Measurements from ENCODE around the gene ACP7.

ACP7 gene

DNA sequence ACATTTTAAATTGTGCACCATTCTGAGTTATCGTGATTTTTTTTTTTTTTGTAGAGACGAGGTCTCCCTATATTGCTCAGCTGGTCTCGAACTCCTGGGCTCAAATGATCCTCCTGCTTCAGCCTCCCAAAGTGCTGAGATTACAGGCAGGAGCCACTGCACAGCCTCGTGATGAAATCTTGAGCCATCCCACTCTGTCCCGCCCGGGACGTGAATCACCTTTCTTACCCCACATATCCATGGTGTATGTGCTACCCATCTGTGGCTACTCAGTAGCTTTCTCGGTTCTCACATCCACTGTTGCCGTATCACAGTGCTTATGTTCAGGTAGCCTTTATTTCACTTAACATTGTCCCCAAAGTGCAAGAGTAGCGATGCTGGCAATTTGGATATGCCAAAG is 67.9 kb downstream of the ACP7 start:
- no peak for DNase-seq

DNA sequence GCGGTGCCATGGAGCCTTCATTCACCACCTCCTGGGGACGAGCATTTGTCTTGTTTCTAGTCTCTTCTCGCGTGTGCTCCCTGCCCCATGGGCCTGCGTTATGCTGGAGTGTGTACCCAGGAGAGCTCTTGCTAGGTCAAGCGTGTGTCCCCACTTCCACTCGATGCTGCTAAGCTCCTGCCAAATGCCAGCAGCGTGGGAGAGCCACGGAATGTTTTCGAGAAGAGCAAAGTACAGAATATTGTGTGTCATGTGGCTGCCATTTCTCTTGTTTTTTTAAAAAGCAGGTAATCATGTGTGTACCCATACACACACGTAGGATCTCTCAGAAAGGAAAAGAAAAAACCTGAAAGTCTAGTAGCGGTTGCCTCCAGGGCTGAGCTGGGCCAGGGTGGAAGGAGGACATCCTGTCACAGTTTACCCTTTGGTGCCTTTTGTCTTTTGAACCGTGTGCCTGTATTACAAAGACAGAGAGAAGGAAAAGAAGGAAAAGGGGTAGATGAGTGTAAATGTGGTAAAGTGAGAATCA is 70.0 kb downstream of the ACP7 start:
- no peak for DNase-seq

DNA sequence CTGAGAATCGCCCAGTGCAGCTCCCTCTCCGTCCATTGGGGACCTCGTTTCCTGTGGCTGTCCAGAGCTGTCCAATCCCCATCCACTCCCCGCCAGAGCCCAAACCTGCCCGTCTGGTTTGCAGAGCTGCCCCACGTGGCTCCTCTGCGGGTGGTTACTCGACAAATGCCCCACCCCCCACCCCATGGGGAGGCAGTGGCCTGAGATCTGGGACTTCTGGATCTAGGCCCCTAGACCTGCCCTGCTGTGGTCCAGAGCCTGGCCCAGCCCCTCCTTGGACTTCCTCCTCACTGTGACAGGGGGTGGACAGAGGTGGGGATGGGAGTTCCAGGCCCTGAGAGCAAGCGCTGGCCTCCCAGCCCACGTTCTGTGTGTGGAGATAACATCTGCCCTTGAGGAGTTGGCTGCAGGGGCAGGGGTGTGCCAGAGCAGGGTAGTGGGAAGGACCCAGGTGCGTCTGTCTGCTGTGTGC is 70.5 kb downstream of the ACP7 start:
- DNase-seq: peak; percentile 93

DNA sequence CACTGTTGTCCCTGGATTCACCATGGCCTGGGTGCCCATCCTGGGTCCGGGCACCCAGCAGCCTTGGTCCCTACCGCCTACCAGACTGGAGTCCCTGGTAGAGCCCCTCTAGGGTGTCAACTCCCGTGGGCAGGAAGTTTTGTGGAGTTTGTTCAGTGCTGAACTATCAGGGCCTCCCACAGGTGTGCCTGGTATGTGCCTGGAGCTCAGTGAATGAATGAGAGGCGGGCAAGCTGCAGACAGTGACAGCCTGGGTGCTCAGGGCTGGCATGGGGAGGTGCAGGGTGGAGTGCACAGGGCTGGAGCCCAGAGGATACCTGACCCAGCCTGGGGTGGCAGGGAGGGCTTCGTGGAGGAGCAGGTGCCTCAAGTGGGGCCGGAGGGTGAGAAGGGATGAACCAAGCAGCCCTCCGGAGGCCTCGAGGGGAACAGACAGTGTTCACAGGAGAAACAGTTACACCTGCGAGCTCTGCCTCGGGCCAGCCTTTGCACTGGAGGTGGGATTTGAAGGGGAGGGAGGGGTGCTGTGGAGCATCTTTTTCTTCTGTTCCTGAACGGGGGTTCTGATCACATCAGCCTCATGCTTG is 71.0 kb downstream of the ACP7 start:
- DNase-seq: no peak

DNA sequence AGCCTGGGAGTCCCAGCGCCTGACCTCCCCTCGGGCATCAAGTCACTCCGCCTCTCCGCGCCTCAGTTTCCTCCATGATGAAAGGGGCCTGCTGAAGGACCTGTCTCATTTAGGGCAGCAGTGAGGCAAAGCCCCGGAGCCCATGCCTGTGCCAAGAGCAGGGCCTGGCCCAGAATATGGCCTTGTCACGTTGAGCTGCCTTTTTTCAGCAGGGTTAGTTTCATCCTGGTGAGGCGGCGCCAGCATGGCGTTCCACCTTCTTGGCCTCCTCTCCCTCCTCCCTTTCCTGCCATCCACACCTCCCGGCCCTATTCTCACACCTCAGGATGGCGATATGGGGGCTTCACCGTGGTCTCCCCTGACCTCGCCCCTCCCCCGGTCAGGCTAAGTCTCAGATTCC is 71.6 kb downstream of the ACP7 start:
- DNase-seq: no peak

DNA sequence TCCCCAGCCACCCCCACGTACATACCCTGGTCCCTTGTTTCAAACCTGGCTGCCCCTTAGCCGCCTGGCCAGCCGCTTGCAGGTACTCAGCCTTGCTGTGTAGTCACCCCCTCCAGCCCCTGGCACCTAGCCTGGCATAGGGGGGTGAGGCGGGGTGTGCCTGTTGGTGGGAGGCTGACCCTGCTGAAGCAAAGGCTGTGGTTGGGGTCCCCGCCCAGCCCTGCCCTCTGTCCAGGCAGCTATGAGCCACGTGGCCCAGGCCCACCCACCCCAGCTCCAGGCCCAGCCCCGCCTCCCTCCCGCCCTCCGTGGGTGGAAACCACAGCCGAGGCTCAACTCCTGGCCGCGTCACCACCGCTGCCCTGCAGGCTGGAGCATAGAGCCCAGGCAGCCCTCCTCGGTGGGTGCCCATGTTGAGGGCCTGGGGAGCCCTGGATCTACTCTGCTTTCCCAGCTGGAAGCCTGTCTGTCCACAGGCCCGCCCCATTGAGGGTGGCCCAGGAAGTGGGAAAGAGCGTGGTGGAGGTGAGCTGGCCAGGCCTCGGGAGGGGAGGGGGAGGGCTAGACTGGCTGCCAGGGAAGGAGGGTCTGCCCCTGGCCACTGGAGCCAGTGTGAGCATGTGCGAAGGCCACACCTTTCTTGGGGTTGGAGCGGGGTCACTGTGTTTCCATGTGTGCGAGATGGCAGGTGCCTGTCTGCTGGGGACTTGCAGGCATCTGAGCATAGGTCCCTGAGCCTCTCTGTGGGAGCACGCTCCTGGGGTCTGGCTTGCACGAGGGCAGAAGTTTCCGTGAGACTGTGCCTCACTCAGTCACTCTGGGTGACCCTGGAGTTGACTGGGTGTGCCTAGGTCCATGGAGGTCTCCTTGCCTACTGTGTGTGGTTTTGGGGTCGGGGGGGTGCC is 72.4 kb downstream of the ACP7 start:
- DNase-seq: peak; percentile 65

DNA sequence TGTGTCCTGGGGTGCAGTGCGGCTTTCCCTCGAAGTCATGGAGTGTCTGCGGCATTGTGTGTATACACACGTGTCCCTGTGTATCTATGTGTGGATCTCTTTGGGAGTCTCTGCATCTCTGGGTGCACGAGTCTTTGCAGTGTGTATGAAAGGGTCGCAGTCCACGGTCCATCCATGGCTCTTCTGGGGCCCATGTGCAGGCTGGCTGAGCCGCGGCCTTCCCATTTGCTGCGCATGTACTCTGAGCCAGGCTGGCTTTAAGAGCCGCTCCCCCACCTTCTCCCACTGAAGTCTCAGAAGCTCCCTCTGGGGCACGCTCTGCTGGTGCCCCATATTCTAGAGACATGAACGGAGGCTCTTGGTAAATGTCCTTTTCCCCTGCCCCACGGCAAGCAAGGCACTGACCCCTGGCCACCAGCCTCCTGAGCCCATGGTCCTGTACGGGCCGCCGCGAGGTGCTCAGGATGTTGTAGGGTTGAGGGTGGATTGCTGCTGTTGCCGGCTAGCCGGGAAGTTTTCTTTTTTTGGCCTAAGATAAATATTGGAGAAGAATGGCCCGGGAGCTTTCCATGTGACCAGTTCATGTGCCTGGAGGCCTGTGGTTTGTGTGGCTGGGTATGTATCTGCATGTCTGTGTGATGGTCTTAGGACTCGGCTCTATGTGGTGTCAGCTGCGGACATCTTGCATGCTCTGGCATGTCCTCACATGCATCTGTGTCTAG is 73.3 kb downstream of the ACP7 start:
- DNase-seq: no peak

DNA sequence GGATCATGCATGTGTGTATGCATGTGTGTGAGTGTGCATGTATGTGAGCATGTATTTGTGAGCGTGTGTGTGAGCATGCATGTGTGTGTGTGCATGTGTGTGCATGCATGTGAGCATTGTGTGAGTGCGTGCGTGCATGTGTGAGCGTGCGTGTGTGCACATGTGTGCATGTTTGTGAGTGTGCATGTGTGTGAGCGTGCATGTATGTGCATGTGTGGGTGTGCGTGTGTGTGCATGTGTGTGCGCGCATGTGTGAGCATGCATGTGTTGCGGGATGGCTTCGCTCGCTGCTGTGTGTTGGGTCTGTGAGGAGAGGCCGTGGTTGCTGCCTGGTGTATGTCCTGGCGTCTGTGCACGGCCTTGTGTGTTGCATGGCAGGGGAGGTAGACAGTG is 73.8 kb downstream of the ACP7 start:
- no peak for DNase-seq

DNA sequence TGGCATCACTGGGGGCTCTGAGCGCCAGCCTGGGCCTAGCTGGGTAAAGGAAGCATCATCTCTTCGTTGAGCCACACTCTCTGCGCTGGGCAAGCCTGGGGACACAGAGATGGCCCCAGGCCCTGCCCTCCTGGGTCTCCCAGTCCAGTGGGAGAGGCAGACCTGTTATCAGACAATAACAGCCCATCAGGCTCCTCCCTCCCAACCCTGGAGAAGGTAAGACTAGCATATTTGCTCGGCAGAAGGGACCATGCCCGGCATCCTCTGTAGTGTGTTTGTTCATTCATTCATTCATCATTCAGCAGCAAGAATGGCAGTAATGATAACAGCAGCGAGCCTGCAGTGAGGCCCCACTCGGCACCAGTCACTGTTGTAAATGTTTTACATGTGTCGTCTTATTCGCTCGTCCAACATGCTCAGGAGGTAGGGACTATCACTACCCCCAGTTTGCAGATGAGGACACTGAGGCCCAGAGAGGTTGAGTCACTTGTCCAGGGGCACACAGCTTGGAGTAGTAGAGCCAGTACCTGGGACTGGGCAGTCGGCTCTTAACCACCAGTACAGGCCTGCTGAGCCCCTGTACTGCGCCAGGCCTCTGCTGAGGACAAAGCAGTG is 74.6 kb downstream of the ACP7 start:
- DNase-seq: no peak

DNA sequence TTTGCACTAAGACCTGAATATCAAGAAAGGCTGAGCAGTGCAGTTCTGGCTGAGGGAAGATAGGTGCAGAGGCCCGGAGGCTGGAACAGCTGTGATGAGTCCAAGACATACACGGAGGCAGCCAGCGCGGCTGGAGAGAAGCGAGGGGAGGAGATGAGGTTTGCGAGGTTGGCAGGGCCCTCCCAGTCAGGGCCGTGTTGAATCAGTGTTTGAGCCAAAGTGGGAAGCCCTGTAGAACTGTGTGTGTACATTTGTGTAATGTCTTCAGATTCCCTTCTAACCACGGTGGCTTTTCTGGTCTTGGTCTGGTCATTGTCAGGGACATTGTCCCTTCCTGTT is 76.3 kb downstream of the ACP7 start:
- no peak for DNase-seq
